ENCODE measurements around the gene RSAD2.
"Not testable (repeated sequence)": the region's sequence is repeated elsewhere in the genome, so short reads cannot be mapped to it uniquely, and the experiment has no call there.

Gene RSAD2

GRCh38 chr2:6877402-6878304 lies at the start of gene RSAD2:
TSS of gene RSAD2 (plus strand) at chr2:6877777. CDS start at chr2:6877801, 24 bp downstream.
- DNase-seq, result peak; percentile 65

DNA sequence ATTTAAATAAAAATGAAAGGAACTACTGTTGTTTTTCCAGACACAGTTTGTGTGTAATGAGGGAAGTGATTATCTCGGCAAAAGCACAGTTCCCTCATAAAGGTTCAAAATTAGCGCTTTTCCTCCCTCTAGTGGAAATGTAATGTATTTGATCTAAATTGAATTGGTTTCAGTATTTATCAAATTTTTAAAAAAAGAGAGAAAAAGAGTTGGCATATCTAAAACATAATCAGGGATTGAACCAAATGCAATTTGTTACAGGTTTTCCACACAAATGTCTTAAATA lies 49.3 kb upstream of the RSAD2 start:
- peak; percentile 12 for DNase-seq

- DNase-seq, result no peak
These were observed 46.3 kb upstream of the RSAD2 start for GRCh38 chr2:6831229-6831628.

GRCh38 chr2:6832596-6833299 lies 44.8 kb upstream of the RSAD2 start:
- no peak for DNase-seq

DNA sequence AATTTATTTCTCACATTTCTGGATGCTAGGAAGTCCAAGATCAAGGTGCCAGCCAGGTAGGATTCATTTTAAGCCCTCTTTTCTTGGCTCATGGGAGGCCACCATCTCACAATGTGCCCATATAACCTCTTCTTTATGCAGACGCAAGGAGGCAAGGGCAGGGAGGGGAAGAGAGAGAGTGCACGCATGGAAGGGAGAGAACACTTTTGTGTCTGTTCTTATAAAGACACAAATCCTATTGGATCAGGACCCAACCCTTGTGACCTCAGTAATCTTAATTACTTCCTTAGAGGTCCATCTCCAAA lies 44.3 kb upstream of the RSAD2 start:
- no peak for DNase-seq

GRCh38 chr2:6834163-6834562 lies 43.4 kb upstream of the RSAD2 start:
- no peak for DNase-seq

DNA sequence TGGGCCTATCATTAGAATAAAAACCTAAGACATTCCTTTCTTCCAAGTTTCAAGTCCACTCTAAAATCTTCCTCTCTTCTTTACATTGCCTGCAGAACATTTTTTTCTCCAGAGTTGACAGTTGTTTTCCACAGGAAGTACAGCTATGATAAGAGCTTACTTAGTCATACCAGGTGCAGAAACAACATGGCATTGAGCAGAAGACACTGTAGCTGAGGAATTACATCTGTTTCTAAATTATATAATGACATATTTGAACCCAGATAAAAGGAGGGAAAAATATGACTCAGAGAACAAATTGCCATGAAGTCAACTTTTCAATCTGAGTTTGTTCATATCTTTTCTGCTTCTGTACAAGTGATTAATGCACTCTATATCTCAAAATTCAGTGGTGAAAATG lies 42.1 kb upstream of the RSAD2 start:
- no peak for DNase-seq

- no peak for DNase-seq
These were observed 38.8 kb upstream of the RSAD2 start for GRCh38 chr2:6838673-6839319.

- no peak for DNase-seq
These were observed 35.9 kb upstream of the RSAD2 start for GRCh38 chr2:6841537-6842287.

DNA sequence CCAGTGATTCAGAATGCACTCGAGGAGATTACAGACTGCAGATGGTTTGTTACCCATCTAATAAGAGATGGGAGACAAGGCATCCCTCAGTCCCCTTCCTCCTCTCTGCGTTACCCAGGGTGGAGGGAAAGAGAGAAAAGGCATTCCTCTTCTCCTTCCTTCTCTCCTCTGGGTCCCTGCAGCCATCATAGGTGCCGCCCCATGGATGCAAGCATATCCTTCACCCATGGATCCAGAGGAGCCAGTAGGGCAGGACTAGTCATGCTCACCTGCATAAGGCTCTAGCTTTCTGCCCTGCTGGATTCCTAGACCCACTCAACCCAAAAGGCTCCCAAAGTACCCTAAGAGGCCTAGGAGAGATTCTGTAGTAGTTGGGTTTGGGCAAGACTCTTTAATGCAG lies 32.3 kb upstream of the RSAD2 start:
- DNase-seq, result peak; percentile 14

- DNase-seq, result no peak
These were observed 31.7 kb upstream of the RSAD2 start for GRCh38 chr2:6845903-6846302.

DNA sequence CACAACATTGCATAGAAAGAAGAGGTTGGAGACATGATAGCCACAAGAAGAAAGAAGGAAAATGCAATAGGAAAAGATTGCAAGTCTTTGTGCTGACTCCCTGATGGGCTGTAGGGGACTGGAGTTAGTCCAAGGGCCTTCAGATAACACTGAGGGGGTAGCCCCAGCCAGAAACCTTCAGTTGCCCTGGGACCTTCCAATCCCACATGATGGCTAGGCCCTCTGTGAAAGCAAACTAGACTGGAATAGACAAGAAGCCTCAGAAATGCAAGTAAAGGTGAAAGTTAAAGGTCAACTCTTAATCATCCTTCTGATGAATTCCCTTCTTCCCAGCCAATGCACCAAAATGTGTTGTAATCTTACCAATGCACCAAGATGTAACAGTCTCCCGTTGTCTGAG lies 31.0 kb upstream of the RSAD2 start:
- no peak for DNase-seq

DNA sequence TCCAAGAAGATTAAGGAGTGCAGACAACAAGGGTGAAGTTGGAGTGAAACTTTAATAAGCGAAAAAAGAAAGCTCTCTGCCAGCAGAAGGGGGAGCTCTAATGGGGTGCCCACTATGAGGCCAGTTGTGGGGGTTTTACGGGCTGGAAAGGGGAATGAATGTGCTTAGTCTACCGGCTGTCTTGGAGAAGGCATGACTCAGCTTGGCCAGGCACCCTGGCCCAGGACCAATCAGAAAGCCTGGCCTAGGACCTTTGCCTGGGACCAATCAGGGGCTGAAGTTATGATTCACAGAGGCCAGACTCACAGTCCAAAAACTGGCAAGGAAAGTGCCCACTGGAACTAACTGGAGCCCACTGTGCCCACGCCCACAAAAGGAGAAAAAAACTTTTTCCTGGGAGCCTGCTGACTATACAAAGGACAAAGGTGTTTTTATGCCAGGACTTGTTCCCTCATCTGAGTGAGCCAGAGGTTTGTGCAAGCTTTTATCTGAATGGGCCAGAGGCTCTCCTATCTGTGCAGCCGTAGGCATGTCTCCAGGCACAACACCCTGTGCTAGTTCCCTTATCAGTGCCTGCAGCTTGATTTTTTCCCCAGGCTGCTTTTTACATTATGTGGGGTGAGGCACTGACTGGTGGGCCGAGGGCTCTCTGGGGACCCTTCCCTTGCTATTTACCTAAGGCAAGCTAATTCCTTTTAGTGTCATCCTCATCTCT lies 30.5 kb upstream of the RSAD2 start:
- no peak for DNase-seq

DNA sequence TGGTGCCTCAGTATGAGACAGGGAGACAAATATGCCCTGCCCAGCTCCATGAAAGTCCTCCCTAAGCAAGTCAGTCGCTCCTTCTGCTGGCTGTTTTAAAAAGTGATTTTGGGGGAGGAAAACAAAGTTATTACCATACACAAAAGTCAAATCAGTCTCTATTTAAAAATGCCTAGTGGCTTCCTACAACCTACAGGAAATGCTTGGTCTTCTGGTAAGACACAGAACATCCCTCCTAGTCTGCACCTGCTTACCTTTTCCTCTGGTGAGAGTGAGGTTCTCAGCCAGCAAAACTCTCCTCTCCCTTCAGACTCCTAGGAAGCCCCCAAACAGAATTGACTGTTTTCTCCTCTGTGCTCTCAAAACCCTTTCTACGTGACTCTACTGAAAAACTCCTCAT lies 25.4 kb upstream of the RSAD2 start:
- no peak for DNase-seq

DNA sequence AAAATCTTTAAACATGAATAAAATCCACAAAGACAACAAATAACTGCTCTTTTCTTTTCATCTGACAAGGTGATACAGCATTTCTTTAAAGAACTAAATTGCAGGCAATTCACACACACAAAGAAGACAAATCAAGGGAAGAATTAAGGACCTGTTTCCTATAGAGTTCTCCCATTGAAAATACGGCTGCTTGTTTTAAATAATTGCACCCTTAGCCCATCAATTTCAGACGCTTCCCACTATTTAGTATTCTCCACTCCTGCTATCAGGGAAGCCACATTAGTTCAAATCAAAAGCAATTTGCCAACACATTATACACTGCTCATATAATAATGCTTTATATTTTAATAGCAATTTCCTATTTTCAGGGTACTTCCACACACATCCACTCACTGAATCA lies 23.2 kb upstream of the RSAD2 start:
- DNase-seq, result no peak

GRCh38 chr2:6855860-6856547 lies 21.6 kb upstream of the RSAD2 start:
- no peak for DNase-seq

- DNase-seq, result no peak
These were observed 21.0 kb upstream of the RSAD2 start for GRCh38 chr2:6856548-6856920.

- not testable (repeated sequence) for DNase-seq
These were observed 19.0 kb upstream of the RSAD2 start for GRCh38 chr2:6858466-6859027.

DNA sequence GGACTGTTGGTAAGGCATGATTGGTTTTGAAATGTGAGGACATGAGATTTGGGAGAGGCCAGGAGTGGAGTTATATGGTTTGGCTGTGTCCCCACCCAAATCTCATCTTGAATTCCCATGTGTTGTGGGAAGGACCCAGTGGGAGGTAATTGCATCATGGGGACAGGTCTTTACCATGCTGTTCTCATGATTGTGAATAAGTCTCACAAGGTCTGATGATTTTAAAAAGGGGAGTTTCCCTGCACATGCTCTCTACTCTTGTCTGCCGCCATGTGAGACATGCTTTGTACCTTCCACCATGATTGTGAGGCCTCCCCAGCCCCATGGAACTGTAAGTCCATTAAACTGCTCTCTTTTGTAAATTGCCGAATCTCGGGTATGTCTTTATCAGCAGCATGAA lies 17.3 kb upstream of the RSAD2 start:
- DNase-seq, result no peak

DNA sequence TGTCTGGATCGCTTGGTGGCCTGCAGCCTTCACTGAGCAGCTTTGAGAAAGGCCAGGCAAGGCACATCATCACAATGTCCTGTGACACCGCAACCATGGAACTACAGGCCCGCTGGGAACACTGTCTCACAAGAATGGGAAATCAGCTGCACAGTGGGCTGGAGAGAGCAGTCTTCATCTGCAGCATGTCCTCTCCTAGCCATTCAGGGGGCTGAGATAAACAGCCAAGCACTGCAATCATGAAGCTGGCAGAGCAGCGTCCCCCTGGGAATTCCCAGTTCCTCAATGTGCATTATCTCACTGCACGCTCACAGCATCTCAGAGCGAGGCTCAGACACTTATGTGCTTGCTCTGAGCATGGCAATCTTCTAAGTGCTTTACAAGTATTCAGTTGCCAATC lies 13.8 kb upstream of the RSAD2 start:
- no peak for DNase-seq

DNA sequence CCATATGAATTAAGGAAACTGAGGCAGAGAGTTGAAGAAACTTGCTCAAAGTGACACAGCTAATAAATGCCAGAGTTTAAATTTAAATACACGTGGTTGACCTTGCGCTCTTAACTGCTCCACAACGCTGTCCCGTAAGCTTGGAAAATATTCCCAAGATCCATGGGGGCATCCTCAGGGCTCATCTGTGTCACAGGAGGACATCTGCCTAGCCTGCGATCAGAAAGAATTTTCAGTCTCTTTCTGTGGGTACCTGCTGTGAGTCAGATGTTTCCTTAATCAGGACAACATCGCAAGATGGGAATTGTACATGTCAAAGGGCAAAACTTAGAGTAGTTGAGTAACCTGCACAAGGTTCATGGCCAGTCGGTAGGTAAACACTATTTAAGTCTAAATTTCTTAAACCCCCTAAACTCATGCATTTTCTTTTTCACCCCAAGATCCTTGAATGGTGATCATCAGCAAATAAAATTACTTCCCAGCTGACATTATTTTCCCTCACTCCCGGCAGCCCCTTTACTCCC lies 13.3 kb upstream of the RSAD2 start:
- no peak for DNase-seq

- DNase-seq, result no peak
These were observed 12.6 kb upstream of the RSAD2 start for GRCh38 chr2:6864923-6865345.

Measured in CD4-positive, alpha-beta T cell treated with Interleukin-21 for 1 hour (primary cell).